GM10266 (cell line): ENCODE results near the gene ZSCAN20.

Source experiments
- DNase-seq: peaks from one replicate; pipeline ENCODE4 v3.0.0; 2012; ENCODE audit errors: extremely low spot score
- TF ChIP-seq, protein P1 (sequence below): IDR thresholded peaks from 2 replicates; pipeline ENCODE4 v1.5.1; 2012; ENCODE audit warnings: mild to moderate bottlenecking, low read depth; ENCODE audit not compliant: control insufficient read depth, insufficient read depth; ENCODE audit errors: missing control alignments

ZSCAN20 gene

DNA sequence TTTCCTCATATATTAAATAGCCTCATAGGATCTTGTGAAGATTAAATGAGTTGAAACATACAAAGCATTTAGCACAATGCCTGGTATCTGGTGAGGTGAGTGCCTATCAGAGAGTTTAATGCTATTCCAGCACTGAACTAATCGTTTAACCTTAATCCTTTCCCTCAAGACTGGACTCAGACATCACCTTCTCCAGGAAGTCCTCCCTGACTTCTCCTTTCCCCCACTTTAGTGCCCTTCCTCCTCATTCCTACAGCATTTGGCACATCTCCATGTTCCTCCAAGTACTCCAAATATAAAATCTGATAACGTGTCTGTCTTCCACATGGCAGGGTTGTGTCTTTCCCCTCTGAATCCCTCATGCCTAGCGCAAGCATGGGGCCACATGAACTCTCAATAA, 59.8 kb downstream of the ZSCAN20 start:
- TF ChIP-seq, protein P1, sequence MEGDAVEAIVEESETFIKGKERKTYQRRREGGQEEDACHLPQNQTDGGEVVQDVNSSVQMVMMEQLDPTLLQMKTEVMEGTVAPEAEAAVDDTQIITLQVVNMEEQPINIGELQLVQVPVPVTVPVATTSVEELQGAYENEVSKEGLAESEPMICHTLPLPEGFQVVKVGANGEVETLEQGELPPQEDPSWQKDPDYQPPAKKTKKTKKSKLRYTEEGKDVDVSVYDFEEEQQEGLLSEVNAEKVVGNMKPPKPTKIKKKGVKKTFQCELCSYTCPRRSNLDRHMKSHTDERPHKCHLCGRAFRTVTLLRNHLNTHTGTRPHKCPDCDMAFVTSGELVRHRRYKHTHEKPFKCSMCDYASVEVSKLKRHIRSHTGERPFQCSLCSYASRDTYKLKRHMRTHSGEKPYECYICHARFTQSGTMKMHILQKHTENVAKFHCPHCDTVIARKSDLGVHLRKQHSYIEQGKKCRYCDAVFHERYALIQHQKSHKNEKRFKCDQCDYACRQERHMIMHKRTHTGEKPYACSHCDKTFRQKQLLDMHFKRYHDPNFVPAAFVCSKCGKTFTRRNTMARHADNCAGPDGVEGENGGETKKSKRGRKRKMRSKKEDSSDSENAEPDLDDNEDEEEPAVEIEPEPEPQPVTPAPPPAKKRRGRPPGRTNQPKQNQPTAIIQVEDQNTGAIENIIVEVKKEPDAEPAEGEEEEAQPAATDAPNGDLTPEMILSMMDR, result no peak
- no peak for DNase-seq

DNA sequence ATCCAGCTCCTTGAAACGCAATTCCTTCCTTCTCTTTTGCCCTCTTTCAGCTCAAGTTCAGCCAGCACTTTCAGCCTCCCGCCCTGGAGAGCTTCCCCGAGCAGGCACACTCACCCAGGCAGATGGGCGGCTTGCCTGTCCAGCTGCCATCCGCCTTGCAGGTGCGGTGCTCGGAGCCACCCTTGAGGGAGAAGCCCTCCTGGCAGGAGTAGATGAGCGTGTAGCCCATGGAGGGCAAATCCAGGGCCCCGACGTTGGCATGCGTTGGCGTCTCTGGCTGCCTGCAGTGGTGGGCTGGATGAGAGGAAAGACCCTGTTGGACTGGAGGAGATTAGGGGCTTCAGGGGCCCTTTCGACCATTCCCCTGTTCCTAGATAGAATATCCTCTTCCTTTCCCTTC, 60.5 kb downstream of the ZSCAN20 start:
- DNase-seq, result no peak
- TF ChIP-seq, protein P1, result no peak

DNA sequence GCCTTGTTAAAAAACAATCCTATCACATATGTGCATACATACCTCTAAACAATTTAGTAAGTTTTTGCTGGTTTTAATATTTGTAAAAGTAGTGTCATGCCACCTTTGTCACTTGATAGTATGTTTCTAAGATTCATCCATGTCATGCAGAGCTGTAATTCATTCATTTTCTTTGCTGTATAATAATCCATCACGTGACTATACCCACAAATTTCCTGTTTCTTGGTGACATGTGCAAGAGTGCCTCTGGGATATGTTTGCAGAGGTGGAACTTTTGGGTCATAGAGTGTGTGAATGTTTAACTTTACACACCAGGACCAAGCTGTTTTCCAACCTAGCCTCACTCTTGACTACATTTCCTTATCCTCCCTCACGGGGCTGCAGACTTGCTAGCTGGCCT, 62.9 kb downstream of the ZSCAN20 start:
- DNase-seq, result no peak
- TF ChIP-seq, protein P1, result no peak

DNA sequence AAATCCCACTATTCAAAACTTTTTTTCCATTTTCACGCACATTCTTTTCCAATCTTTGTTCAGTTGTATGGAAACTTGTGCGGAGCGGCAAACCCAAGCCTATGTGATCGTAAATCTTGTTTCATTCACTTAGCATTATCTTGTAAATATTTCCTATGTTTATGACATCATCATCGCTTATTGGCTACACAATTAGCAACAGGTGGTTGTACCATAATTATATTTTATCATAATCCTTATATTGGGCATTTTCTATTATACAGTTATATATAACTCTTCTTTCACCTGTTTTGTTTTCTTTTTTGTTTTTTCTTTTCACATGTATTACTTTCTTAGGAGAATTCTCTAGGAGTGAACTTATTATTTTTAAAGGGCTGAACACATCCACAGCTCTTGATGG, 65.4 kb downstream of the ZSCAN20 start:
- TF ChIP-seq, protein P1, result no peak
- no peak for DNase-seq

DNA sequence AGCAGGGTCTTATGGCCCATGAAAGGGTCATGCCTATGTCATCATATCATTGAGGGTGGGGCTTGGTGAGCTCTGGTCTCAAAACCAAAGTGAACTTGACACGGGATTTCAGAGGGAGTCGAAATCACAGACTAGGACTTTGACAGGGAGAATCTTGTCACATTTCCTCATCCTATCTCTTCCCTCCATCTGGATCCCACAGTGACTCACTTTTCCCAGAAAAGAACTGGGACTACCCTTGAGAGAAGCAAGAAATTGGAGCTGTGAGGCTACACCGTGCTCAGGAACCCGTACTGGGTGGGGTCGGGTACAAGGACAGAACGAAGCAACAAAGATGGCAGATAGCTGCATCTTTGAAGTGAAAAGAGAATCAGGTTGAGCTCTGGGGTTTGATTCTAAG, 69.5 kb downstream of the ZSCAN20 start:
- TF ChIP-seq, protein P1, result no peak
- no peak for DNase-seq
